A673 (cell line): ENCODE data around the gene MEF2C.

Source experiments
- CTCF ChIP-seq: fragments of 300-800, 200-600 bp; sonication (generic); conservative IDR thresholded peaks from 2 replicates; pipeline ENCODE4 v1.5.1; 2017; ENCODE audit warnings: low read depth, mild to moderate bottlenecking, antibody characterized with exemption, low read length, moderate library complexity, mixed read lengths
- EZH2 ChIP-seq: fragments of 200-600 bp; sonication (generic); IDR thresholded peaks from 2 replicates; pipeline ENCODE4 v1.6.1; 2017; ENCODE audit warnings: borderline replicate concordance, low read depth, mild to moderate bottlenecking, mixed read lengths, antibody characterized with exemption, low read length; ENCODE audit not compliant: poor library complexity, severe bottlenecking

GRCh38 chr5:88715503-88715902 lies 167.5 kb downstream of the MEF2C start:
- TF ChIP-seq CTCF (no peak), EZH2 (no peak)
